ENCODE measurements around the gene PP2D1. TPM values are rescaled to one million over a fixed set of nuclear protein-coding genes. Genes with fewer than 3 reads are reported as not detected.
"Not testable (repeated sequence)": the region's sequence is repeated elsewhere in the genome, so short reads cannot be mapped to it uniquely, and the experiment has no call there.

The PP2D1 gene
- total RNA-seq (2014; rRNA removed; shearing (Covaris generic)): not detected in 2 replicates

GRCh38 chr3:20012164-20012563, at the start of gene PP2D1:
TSS of gene PP2D1 (minus strand) at chr3:20012264. CDS start at chr3:20012072, 192 bp downstream.
- no peak for DNase-seq (ENCODE audit: low spot score)
- in situ Hi-C loops (cut with HindIII; ENCODE audit: low sequenced_read_pairs): no loop called here

GRCh38 chr3:20060974-20061685, 49.1 kb upstream of the PP2D1 start:
- no peak for DNase-seq (ENCODE audit: low spot score)
- in situ Hi-C loops (cut with HindIII; ENCODE audit: low sequenced_read_pairs): no loop called here

- no peak for DNase-seq (ENCODE audit: low spot score)
- in situ Hi-C loops (cut with HindIII; ENCODE audit: low sequenced_read_pairs): no loop called here
These were observed 47.9 kb upstream of the PP2D1 start for GRCh38 chr3:20059929-20060328.

- in situ Hi-C loops (cut with HindIII; ENCODE audit: low sequenced_read_pairs): no loop called here
- DNase-seq (ENCODE audit: low spot score): no peak
These were observed 45.6 kb upstream of the PP2D1 start for GRCh38 chr3:20057612-20058180.

- in situ Hi-C loops (cut with HindIII; ENCODE audit: low sequenced_read_pairs): no loop called here
- no peak for DNase-seq (ENCODE audit: low spot score)
These were observed 44.9 kb upstream of the PP2D1 start for GRCh38 chr3:20056725-20057611.

GRCh38 chr3:20055842-20056241, 43.8 kb upstream of the PP2D1 start:
- DNase-seq (ENCODE audit: low spot score): no peak
- in situ Hi-C loops (cut with HindIII; ENCODE audit: low sequenced_read_pairs): no loop called here

- peak; percentile 74 for DNase-seq (ENCODE audit: low spot score)
- in situ Hi-C loops (cut with HindIII; ENCODE audit: low sequenced_read_pairs): no loop called here
These were observed 43.1 kb upstream of the PP2D1 start for GRCh38 chr3:20055020-20055775.

GRCh38 chr3:20054549-20054987, 42.5 kb upstream of the PP2D1 start:
- in situ Hi-C loops (cut with HindIII; ENCODE audit: low sequenced_read_pairs): no loop called here
- DNase-seq (ENCODE audit: low spot score): no peak

- in situ Hi-C loops (cut with HindIII; ENCODE audit: low sequenced_read_pairs): no loop called here
- DNase-seq (ENCODE audit: low spot score): no peak
These were observed 40.8 kb upstream of the PP2D1 start for GRCh38 chr3:20052851-20053250.

- in situ Hi-C loops (cut with HindIII; ENCODE audit: low sequenced_read_pairs): no loop called here
- no peak for DNase-seq (ENCODE audit: low spot score)
These were observed 39.2 kb upstream of the PP2D1 start for GRCh38 chr3:20051123-20051806.

GRCh38 chr3:20047976-20048883, 36.2 kb upstream of the PP2D1 start:
- DNase-seq (ENCODE audit: low spot score): no peak
- in situ Hi-C loops (cut with HindIII; ENCODE audit: low sequenced_read_pairs): no loop called here

- in situ Hi-C loops (cut with HindIII; ENCODE audit: low sequenced_read_pairs): no loop called here
- DNase-seq (ENCODE audit: low spot score): no peak
These were observed 35.3 kb upstream of the PP2D1 start for GRCh38 chr3:20047341-20047779.

- no peak for DNase-seq (ENCODE audit: low spot score)
- in situ Hi-C loops (cut with HindIII; ENCODE audit: low sequenced_read_pairs): no loop called here
These were observed 34.5 kb upstream of the PP2D1 start for GRCh38 chr3:20046556-20046955.

- DNase-seq (ENCODE audit: low spot score); in situ Hi-C loops (cut with HindIII; ENCODE audit: low sequenced_read_pairs): not testable (repeated sequence)
These were observed 33.1 kb upstream of the PP2D1 start for GRCh38 chr3:20045141-20045540.

GRCh38 chr3:20043825-20044224, 31.8 kb upstream of the PP2D1 start:
- in situ Hi-C loops (cut with HindIII; ENCODE audit: low sequenced_read_pairs): no loop called here
- no peak for DNase-seq (ENCODE audit: low spot score)

- in situ Hi-C loops (cut with HindIII; ENCODE audit: low sequenced_read_pairs): no loop called here
- no peak for DNase-seq (ENCODE audit: low spot score)
These were observed 31.3 kb upstream of the PP2D1 start for GRCh38 chr3:20043396-20043795.

- in situ Hi-C loops (cut with HindIII; ENCODE audit: low sequenced_read_pairs): no loop called here
- no peak for DNase-seq (ENCODE audit: low spot score)
These were observed 30.3 kb upstream of the PP2D1 start for GRCh38 chr3:20042331-20042730.
